Ovary (tissue), 3 donors: Measurements from ENCODE around the gene CLMN.

ENCODE experiments used
- EP300 ChIP-seq: sonication (generic); formaldehyde crosslinking; IDR thresholded peaks from one replicate; pipeline ENCODE4 v1.6.1; 2017; ENCODE audit warnings: antibody characterized with exemption
- TF ChIP-seq, protein P1 (sequence below), 3 donors: fragments of 450-650 bp in 2 of 3; fragments of 200-600 bp in 1 of 3; IDR thresholded peaks; one replicate each; pipeline versions ENCODE4 v1.5.1 to v1.8.0; 2016 to 2022; ENCODE audit warnings: antibody characterized with exemption in 3 of 3, mild to moderate bottlenecking in 1 of 3
- donor health status: DM: no; HTN: no; CAD: no.

DNA sequence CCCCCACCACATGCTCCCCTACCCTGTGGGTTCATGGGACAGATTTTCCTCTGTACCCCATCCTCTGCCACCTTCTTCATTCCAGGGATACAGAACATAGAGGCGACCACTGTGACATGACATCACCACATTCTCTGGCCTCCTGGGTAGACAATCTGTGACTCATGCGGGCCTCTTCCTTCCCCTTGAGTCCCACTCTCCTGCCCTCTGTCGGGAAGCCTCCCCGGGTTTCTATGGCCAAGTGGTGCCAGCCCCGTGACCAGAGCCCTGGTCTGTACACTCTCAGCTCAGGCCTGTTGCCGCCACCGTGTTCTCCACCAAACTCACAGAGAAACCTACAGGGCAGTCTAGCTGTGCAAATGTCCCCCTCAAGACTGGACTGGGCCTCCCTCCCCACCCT lies 8.0 kb downstream of the CLMN start:
- TF ChIP-seq, protein P1, sequence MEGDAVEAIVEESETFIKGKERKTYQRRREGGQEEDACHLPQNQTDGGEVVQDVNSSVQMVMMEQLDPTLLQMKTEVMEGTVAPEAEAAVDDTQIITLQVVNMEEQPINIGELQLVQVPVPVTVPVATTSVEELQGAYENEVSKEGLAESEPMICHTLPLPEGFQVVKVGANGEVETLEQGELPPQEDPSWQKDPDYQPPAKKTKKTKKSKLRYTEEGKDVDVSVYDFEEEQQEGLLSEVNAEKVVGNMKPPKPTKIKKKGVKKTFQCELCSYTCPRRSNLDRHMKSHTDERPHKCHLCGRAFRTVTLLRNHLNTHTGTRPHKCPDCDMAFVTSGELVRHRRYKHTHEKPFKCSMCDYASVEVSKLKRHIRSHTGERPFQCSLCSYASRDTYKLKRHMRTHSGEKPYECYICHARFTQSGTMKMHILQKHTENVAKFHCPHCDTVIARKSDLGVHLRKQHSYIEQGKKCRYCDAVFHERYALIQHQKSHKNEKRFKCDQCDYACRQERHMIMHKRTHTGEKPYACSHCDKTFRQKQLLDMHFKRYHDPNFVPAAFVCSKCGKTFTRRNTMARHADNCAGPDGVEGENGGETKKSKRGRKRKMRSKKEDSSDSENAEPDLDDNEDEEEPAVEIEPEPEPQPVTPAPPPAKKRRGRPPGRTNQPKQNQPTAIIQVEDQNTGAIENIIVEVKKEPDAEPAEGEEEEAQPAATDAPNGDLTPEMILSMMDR (IDR thresholded peaks at IDR 0.05), result no peak
- no peak for TF ChIP-seq EP300
